Stimulated activated CD8-positive, alpha-beta memory T cell treated with anti-CD3 and anti-CD28 coated beads, Interleukin-15, amount 100 ng/mL, for 4 hours (primary cell): Measurements from ENCODE around the gene IMMP1L.

Source experiments
- DNase-seq, 2 donors: peaks; one replicate each; pipeline ENCODE4 v3.0.0-alpha.2; 2020; ENCODE audit warnings: low read depth in 2 of 2

The IMMP1L gene

GRCh38 chr11:31387379-31387778, 122.0 kb downstream of the IMMP1L start:
- DNase-seq = no peak

DNA sequence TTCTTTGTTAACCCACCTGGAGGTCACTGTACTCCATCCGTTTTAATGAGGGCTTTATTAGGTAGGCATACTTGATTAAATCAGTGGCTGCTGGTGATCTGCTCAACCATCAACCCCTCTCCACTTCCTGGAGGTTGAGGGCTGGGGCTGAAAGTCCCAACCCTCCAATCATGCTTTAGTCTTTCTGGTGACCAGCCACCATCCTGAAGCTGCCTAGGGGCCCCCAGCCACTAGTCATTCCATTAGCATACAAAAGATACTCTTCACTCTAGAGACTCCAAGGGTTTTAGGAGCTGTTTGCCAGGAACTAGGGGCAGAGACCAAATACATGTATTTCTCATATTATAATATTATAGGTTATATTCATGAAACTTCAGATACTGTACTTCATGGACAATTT, 126.3 kb downstream of the IMMP1L start:
- DNase-seq = no peak
